Fibroblast of villous mesenchyme (primary cell): ENCODE results near the gene PGK2. TPM values are rescaled to one million over a fixed set of nuclear protein-coding genes. Genes with fewer than 3 reads are reported as not detected.
"Not testable (repeated sequence)": the region's sequence is repeated elsewhere in the genome, so short reads cannot be mapped to it uniquely, and the experiment has no call there.

Source experiments
- DNase-seq: peaks from one replicate; pipeline ENCODE4 v3.0.0-alpha.2; 2010; ENCODE audit warnings: low read depth
- H3K4me3 ChIP-seq: 2 replicates; pipeline ENCODE4 v1.5.1; 2011; ENCODE audit warnings: low read depth, mild to moderate bottlenecking, low read length
- CTCF ChIP-seq: IDR thresholded peaks from 2 replicates; pipeline ENCODE4 v1.5.1; 2012; ENCODE audit warnings: low read depth, mild to moderate bottlenecking, low read length; ENCODE audit not compliant: insufficient read depth
- total RNA-seq: library from RNA; depleted of rRNA; stranded (reverse); fragments of >200 nt; gene quantifications from 2 replicates; pipeline ENCODE4 v1.2.3, GENCODE V29; 2012

The PGK2 gene
- total RNA-seq, 1 donor = not detected

GRCh38 chr6:49805246-49805645, 18.2 kb upstream of the PGK2 start:
- DNase-seq = no peak
- no peak for TF ChIP-seq CTCF
- no peak overlapping the region for H3K4me3 ChIP-seq

- H3K4me3 ChIP-seq = no peak overlapping the region
- no peak for TF ChIP-seq CTCF
- DNase-seq = no peak
Observed at GRCh38 chr6:49801525-49801924, 14.4 kb upstream of the PGK2 start.

- H3K4me3 ChIP-seq = no peak overlapping the region
- DNase-seq = no peak
- no peak for TF ChIP-seq CTCF
Observed at GRCh38 chr6:49799090-49799489, 12.0 kb upstream of the PGK2 start.

GRCh38 chr6:49796842-49797455, 9.9 kb upstream of the PGK2 start:
- not testable (repeated sequence) for DNase-seq

GRCh38 chr6:49790341-49790740, 3.3 kb upstream of the PGK2 start:
- no peak for DNase-seq
- TF ChIP-seq CTCF = no peak

More at GRCh38 chr6:49796842-49797455, 9.9 kb upstream of the PGK2 start:
- H3K4me3 ChIP-seq = not testable (repeated sequence)

GRCh38 chr6:49784272-49784671, 2.8 kb downstream of the PGK2 start:
- DNase-seq = no peak
- no peak overlapping the region for H3K4me3 ChIP-seq
- no peak for TF ChIP-seq CTCF

More at GRCh38 chr6:49790341-49790740, 3.3 kb upstream of the PGK2 start:
- H3K4me3 ChIP-seq = no peak overlapping the region

GRCh38 chr6:49782725-49783124, 4.4 kb downstream of the PGK2 start:
- no peak for DNase-seq
- no peak overlapping the region for H3K4me3 ChIP-seq
- TF ChIP-seq CTCF = no peak
